SU-DHL-6 (cell line): Measurements from ENCODE around the gene MNAT1.
"Not testable (repeated sequence)": the region's sequence is repeated elsewhere in the genome, so short reads cannot be mapped to it uniquely, and the experiment has no call there.

ENCODE experiments used
- H2AFZ ChIP-seq: fragments of 200-600 bp; sonication (generic); 2 replicates; pipeline ENCODE4 v1.6.1; 2014; ENCODE audit warnings: low read depth, mild to moderate bottlenecking, moderate library complexity, mixed read lengths, antibody characterized with exemption, low read length; ENCODE audit not compliant: severe bottlenecking
- H3F3A ChIP-seq: fragments of 200-600 bp; shearing (Covaris generic); 2 replicates; pipeline ENCODE4 v1.6.0; 2016; ENCODE audit warnings: antibody characterized with exemption, mild to moderate bottlenecking; ENCODE audit not compliant: insufficient read depth
- H3K27ac ChIP-seq: fragments of 200-600 bp; sonication (generic); 2 replicates; pipeline ENCODE4 v1.5.1; 2016; ENCODE audit warnings: low read depth, mild to moderate bottlenecking, low read length, moderate library complexity, mixed read lengths
- H3K27me3 ChIP-seq: fragments of 200-600 bp; sonication (generic), shearing (Covaris generic); 2 replicates; pipeline ENCODE4 v1.6.0; 2014; ENCODE audit warnings: mild to moderate bottlenecking, low read length
- H3K36me3 ChIP-seq: fragments of 200-600 bp; sonication (generic); 2 replicates; pipeline ENCODE4 v1.6.1; 2014; ENCODE audit warnings: mild to moderate bottlenecking, low read length, mixed read lengths
- H3K4me2 ChIP-seq: fragments of 300-600, 200-600 bp; shearing (Covaris generic), sonication (generic); 2 replicates; pipeline ENCODE4 v1.6.0; 2014; ENCODE audit warnings: low read length, low read depth, mild to moderate bottlenecking; ENCODE audit not compliant: poor library complexity, severe bottlenecking
- H3K4me3 ChIP-seq: fragments of 200-600 bp; sonication (generic); 2 replicates; pipeline ENCODE4 v1.5.1; 2014; ENCODE audit warnings: antibody characterized with exemption, low read length, mild to moderate bottlenecking, mixed read lengths; ENCODE audit not compliant: insufficient read depth, poor library complexity, severe bottlenecking
- H3K79me2 ChIP-seq: fragments of 200-600 bp; sonication (generic); 2 replicates; pipeline ENCODE4 v1.6.1; 2014; ENCODE audit warnings: mild to moderate bottlenecking, low read length, moderate library complexity; ENCODE audit not compliant: insufficient read depth
- H3K9ac ChIP-seq: fragments of 200-600 bp; sonication (generic); 2 replicates; pipeline ENCODE4 v1.7.0; 2014; ENCODE audit warnings: mild to moderate bottlenecking, low read length
- H3K9me2 ChIP-seq: fragments of 200-600 bp; sonication (generic); replicated peaks from 2 replicates; pipeline ENCODE4 v1.6.1; 2014; ENCODE audit warnings: low read length; ENCODE audit not compliant: insufficient read depth
- H3K9me3 ChIP-seq: fragments of 200-600 bp; sonication (generic); 2 replicates; pipeline ENCODE4 v1.6.1; 2014; ENCODE audit warnings: low read length, mixed read lengths; ENCODE audit not compliant: insufficient read depth
- H4K20me1 ChIP-seq: fragments of 200-600 bp; sonication (generic); 2 replicates; pipeline ENCODE4 v1.6.1; 2014; ENCODE audit warnings: low read depth, mild to moderate bottlenecking, antibody characterized with exemption, low read length, moderate library complexity, mixed read lengths
- EZH2phosphoT487 ChIP-seq: fragments of 200-600 bp; sonication (generic), shearing (Covaris generic); conservative IDR thresholded peaks from 2 replicates; pipeline ENCODE4 v1.6.1; 2018; ENCODE audit warnings: mild to moderate bottlenecking, antibody characterized with exemption, low read length, moderate library complexity, mixed read lengths
- TF ChIP-seq, protein P1 (sequence below): fragments of 200-600 bp; sonication (generic); IDR thresholded peaks from one replicate; pipeline ENCODE4 v1.5.1; 2017; ENCODE audit warnings: antibody characterized with exemption, mild to moderate bottlenecking, low read length, moderate library complexity; ENCODE audit not compliant: insufficient read depth, poor library complexity, severe bottlenecking

Gene MNAT1

DNA sequence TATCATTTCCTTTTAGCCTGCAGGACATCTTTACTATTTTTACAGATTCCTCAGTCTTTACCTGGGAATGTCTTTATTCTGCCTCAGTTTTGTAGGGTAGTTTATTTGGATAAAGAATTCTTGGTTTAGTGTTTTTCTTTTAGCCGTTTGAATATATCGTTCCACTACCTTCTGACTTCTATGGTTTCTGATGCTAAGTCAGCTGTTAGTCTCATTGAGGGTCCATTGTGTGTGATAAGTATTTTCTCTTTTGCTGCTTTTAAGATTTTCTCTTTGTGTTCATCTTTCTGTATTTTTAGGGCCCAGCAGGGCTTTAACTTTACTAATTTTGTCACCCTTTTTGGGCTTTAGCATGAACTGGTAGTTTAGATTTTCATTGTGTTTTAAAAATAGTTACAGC is 113.5 kb downstream of the MNAT1 start:
- no peak overlapping the region for H3K9ac ChIP-seq
- no peaks in the 10 kb centered on the region for H3K9me2 ChIP-seq
- H3K27ac ChIP-seq: no peak overlapping the region
- H3K4me2 ChIP-seq: no peak overlapping the region
- peaks cover 14% of the 10 kb centered on the region for H3F3A ChIP-seq
- no peaks in the 10 kb centered on the region for H3K79me2 ChIP-seq
- TF ChIP-seq, protein P1, sequence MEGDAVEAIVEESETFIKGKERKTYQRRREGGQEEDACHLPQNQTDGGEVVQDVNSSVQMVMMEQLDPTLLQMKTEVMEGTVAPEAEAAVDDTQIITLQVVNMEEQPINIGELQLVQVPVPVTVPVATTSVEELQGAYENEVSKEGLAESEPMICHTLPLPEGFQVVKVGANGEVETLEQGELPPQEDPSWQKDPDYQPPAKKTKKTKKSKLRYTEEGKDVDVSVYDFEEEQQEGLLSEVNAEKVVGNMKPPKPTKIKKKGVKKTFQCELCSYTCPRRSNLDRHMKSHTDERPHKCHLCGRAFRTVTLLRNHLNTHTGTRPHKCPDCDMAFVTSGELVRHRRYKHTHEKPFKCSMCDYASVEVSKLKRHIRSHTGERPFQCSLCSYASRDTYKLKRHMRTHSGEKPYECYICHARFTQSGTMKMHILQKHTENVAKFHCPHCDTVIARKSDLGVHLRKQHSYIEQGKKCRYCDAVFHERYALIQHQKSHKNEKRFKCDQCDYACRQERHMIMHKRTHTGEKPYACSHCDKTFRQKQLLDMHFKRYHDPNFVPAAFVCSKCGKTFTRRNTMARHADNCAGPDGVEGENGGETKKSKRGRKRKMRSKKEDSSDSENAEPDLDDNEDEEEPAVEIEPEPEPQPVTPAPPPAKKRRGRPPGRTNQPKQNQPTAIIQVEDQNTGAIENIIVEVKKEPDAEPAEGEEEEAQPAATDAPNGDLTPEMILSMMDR: no peak
- no peak for TF ChIP-seq EZH2phosphoT487
- H4K20me1 ChIP-seq: no peaks in the 10 kb centered on the region
- peaks cover 33% of the 10 kb centered on the region for H3K36me3 ChIP-seq
- no peak overlapping the region for H3K4me3 ChIP-seq
- H2AFZ ChIP-seq: no peak overlapping the region
- H3K9me3 ChIP-seq: peaks cover 16% of the 10 kb centered on the region
- H3K27me3 ChIP-seq: no peaks in the 10 kb centered on the region

DNA sequence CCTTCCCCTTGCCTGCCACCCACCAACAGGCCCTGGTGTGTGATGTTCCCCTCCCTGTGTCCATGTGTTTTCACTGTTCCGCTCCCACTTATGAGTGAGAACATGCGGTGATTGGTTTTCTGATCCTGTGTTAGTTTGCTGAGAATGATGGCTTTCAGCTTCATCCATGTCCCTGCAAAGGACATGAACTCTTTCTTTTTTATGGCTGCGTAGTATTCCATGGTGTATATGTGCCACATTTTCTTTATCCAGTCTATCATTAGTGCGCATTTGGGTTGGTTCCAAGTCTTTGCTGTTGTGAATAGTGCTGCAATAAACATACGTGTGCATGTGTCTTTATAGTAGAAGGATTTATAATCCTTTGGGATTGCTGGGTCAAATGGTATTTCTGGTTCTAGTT is 117.1 kb downstream of the MNAT1 start:
- not testable (repeated sequence) for H3K4me2 ChIP-seq, H3K79me2 ChIP-seq, H3K9me2 ChIP-seq, H3F3A ChIP-seq, H3K27me3 ChIP-seq, H4K20me1 ChIP-seq, H3K4me3 ChIP-seq, H2AFZ ChIP-seq, H3K27ac ChIP-seq, H3K9ac ChIP-seq
- Histone ChIP-seq H3K36me3 (peaks cover 28% of the 10 kb centered on the region), H3K9me3 (peaks cover 16% of the 10 kb centered on the region)

DNA sequence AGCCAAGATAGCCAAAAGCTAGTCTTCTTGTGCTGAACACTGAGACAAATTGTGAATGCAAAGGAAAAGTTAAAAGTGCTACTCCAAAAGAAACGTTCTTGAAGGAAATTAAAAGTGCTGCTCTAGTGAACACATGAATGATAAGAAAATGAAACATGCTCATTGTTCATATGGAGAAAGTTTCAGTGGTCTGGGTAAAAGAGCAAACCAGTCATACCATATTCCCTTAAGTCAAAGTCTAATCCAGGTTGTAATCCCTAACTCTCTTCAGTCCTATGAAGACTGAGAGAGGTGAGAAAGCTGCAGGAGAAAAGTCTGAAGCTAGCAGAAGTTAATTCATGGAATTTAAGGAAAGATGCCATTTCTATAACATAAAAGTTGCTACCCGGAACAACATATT is 121.5 kb downstream of the MNAT1 start:
- Histone ChIP-seq H3K27me3 (no peaks in the 10 kb centered on the region), H3K4me3 (no peak overlapping the region), H3K9me2 (no peaks in the 10 kb centered on the region), H3K27ac (no peak overlapping the region), H4K20me1 (no peaks in the 10 kb centered on the region), H3K9me3 (no peaks in the 10 kb centered on the region), H2AFZ (no peak overlapping the region), H3K4me2 (no peak overlapping the region), H3K9ac (no peak overlapping the region), H3K36me3 (no peaks in the 10 kb centered on the region), H3K79me2 (no peaks in the 10 kb centered on the region), H3F3A (no peaks in the 10 kb centered on the region)
- TF ChIP-seq, protein P1: no peak
- no peak for TF ChIP-seq EZH2phosphoT487

DNA sequence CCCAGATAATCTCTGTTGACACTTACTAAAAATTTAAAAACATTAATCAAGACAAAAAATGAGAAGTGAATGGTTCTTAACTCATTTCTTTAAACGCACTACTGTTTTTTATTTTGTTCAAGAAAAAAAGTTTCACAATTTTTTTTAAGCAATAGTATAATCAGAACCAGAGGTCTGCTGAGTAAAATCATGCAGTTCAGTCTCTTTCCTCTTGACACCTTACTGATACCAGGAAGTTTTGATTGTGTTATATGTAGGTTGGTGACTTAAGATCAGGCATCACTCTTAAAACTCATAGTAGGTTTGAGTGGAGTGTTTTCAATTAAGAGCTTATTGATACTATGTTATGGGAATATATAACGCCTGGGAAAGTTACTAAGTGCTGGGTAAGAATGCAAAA is 125.0 kb downstream of the MNAT1 start:
- no peaks in the 10 kb centered on the region for H3K9me3 ChIP-seq
- no peak overlapping the region for H2AFZ ChIP-seq
- TF ChIP-seq EZH2phosphoT487: no peak
- TF ChIP-seq, protein P1: no peak
- no peaks in the 10 kb centered on the region for H3F3A ChIP-seq
- no peaks in the 10 kb centered on the region for H3K36me3 ChIP-seq
- no peak overlapping the region for H3K4me2 ChIP-seq
- H4K20me1 ChIP-seq: no peaks in the 10 kb centered on the region
- H3K9ac ChIP-seq: no peak overlapping the region
- H3K4me3 ChIP-seq: no peak overlapping the region
- H3K27me3 ChIP-seq: no peaks in the 10 kb centered on the region
- H3K9me2 ChIP-seq: no peaks in the 10 kb centered on the region
- H3K79me2 ChIP-seq: no peaks in the 10 kb centered on the region
- no peak overlapping the region for H3K27ac ChIP-seq
